ENCODE results near the gene COL21A1. TPM values are rescaled to one million over a fixed set of nuclear protein-coding genes. Genes with fewer than 3 reads are reported as not detected.

Gene COL21A1
- total RNA-seq, 1 donor from 2014 or later = 0.57 TPM

GRCh38 chr6:56279331-56280080, 32.1 kb upstream of the COL21A1 start:
- H3K4me3 ChIP-seq (ENCODE audit: insufficient read depth, low read depth, low read length) = no peak overlapping the region
- no peaks in the 10 kb centered on the region for H3K27me3 ChIP-seq (ENCODE audit: insufficient read depth, low read length)
- H3K9me3 ChIP-seq (ENCODE audit: insufficient read depth, low read depth, low read length) = no peaks in the 10 kb centered on the region
- no peaks in the 10 kb centered on the region for H3K4me1 ChIP-seq (ENCODE audit: insufficient read depth, low read length)
- no peaks in the 10 kb centered on the region for H3K27me3 Mint-ChIP-seq (ENCODE audit: low read depth, unreplicated experiment)
- no peak for TF ChIP-seq EZH2 (IDR thresholded peaks at IDR 0.05; ENCODE audit: insufficient read depth, low read length)
- TF ChIP-seq CTCF (IDR thresholded peaks at IDR 0.05; ENCODE audit: insufficient read depth, low read depth, low read length) = no peak
- peak; percentile 45 for FAIRE-seq
- H4K20me1 ChIP-seq (ENCODE audit: insufficient read depth, low read length) = no peaks in the 10 kb centered on the region
- H3K36me3 ChIP-seq (ENCODE audit: insufficient read depth, low read length) = no peaks in the 10 kb centered on the region
- no peak overlapping the region for H3K4me3 Mint-ChIP-seq (ENCODE audit: unreplicated experiment)
- no peak overlapping the region for H3K27ac ChIP-seq (ENCODE audit: low read depth, low read length)
- no peaks in the 10 kb centered on the region for H3K79me2 ChIP-seq (ENCODE audit: insufficient read depth, low read length)
- H3K36me3 Mint-ChIP-seq (ENCODE audit: low read depth, unreplicated experiment) = no peaks in the 10 kb centered on the region
- H3K9me3 Mint-ChIP-seq (ENCODE audit: unreplicated experiment) = no peaks in the 10 kb centered on the region
- no peak overlapping the region for H3K9ac ChIP-seq (ENCODE audit: low read length)
- peaks cover 8% of the 10 kb centered on the region for H3K4me1 Mint-ChIP-seq (ENCODE audit: low read depth, unreplicated experiment)
- no peak overlapping the region for H3K27ac Mint-ChIP-seq (ENCODE audit: unreplicated experiment)
- no peak overlapping the region for H3K4me2 ChIP-seq (ENCODE audit: low read length)
- no peak overlapping the region for H2AFZ ChIP-seq (ENCODE audit: low read depth, low read length)
- DNase-seq (ENCODE audit: low read depth) = peak; percentile 71

- Histone ChIP-seq H3K79me2 (ENCODE audit: insufficient read depth, low read length) (no peaks in the 10 kb centered on the region), H3K27me3 (ENCODE audit: insufficient read depth, low read length) (no peaks in the 10 kb centered on the region), H4K20me1 (ENCODE audit: insufficient read depth, low read length) (no peaks in the 10 kb centered on the region), H3K4me2 (ENCODE audit: low read length) (no peak overlapping the region), H3K9ac (ENCODE audit: low read length) (no peak overlapping the region), H3K27ac (ENCODE audit: low read depth, low read length) (no peak overlapping the region), H3K4me1 (ENCODE audit: insufficient read depth, low read length) (no peaks in the 10 kb centered on the region), H3K9me3 (ENCODE audit: insufficient read depth, low read depth, low read length) (no peaks in the 10 kb centered on the region), H3K36me3 (ENCODE audit: insufficient read depth, low read length) (no peaks in the 10 kb centered on the region), H3K4me3 (ENCODE audit: insufficient read depth, low read depth, low read length) (no peak overlapping the region), H2AFZ (ENCODE audit: low read depth, low read length) (no peak overlapping the region)
- Mint-ChIP-seq H3K4me3 (ENCODE audit: unreplicated experiment) (no peak overlapping the region), H3K27ac (ENCODE audit: unreplicated experiment) (no peak overlapping the region), H3K36me3 (ENCODE audit: low read depth, unreplicated experiment) (no peaks in the 10 kb centered on the region), H3K9me3 (ENCODE audit: unreplicated experiment) (no peaks in the 10 kb centered on the region), H3K27me3 (ENCODE audit: low read depth, unreplicated experiment) (no peaks in the 10 kb centered on the region), H3K4me1 (ENCODE audit: low read depth, unreplicated experiment) (peaks cover 8% of the 10 kb centered on the region)
- TF ChIP-seq EZH2 (IDR thresholded peaks at IDR 0.05; ENCODE audit: insufficient read depth, low read length) = no peak
- no peak for TF ChIP-seq CTCF (IDR thresholded peaks at IDR 0.05; ENCODE audit: insufficient read depth, low read depth, low read length)
- FAIRE-seq (no peak), DNase-seq (ENCODE audit: low read depth) (no peak)
These were observed 30.8 kb upstream of the COL21A1 start for GRCh38 chr6:56278171-56278591.

GRCh38 chr6:56270812-56271441, 23.5 kb upstream of the COL21A1 start:
- Histone ChIP-seq H2AFZ (ENCODE audit: low read depth, low read length) (no peak overlapping the region), H3K79me2 (ENCODE audit: insufficient read depth, low read length) (no peaks in the 10 kb centered on the region), H3K9me3 (ENCODE audit: insufficient read depth, low read depth, low read length) (peaks cover 3% of the 10 kb centered on the region), H3K4me3 (ENCODE audit: insufficient read depth, low read depth, low read length) (no peak overlapping the region), H3K4me2 (ENCODE audit: low read length) (no peak overlapping the region), H3K9ac (ENCODE audit: low read length) (no peak overlapping the region), H3K27me3 (ENCODE audit: insufficient read depth, low read length) (no peaks in the 10 kb centered on the region), H3K4me1 (ENCODE audit: insufficient read depth, low read length) (no peaks in the 10 kb centered on the region), H3K27ac (ENCODE audit: low read depth, low read length) (no peak overlapping the region), H4K20me1 (ENCODE audit: insufficient read depth, low read length) (no peaks in the 10 kb centered on the region), H3K36me3 (ENCODE audit: insufficient read depth, low read length) (no peaks in the 10 kb centered on the region)
- H3K36me3 Mint-ChIP-seq (ENCODE audit: low read depth, unreplicated experiment) = no peaks in the 10 kb centered on the region
- no peaks in the 10 kb centered on the region for H3K27me3 Mint-ChIP-seq (ENCODE audit: low read depth, unreplicated experiment)
- no peak overlapping the region for H3K27ac Mint-ChIP-seq (ENCODE audit: unreplicated experiment)
- no peak for FAIRE-seq
- H3K4me1 Mint-ChIP-seq (ENCODE audit: low read depth, unreplicated experiment) = no peaks in the 10 kb centered on the region
- no peak overlapping the region for H3K4me3 Mint-ChIP-seq (ENCODE audit: unreplicated experiment)
- no peak for TF ChIP-seq EZH2 (IDR thresholded peaks at IDR 0.05; ENCODE audit: insufficient read depth, low read length)
- TF ChIP-seq CTCF (IDR thresholded peaks at IDR 0.05; ENCODE audit: insufficient read depth, low read depth, low read length) = no peak
- DNase-seq (ENCODE audit: low read depth) = no peak
- peaks cover 27% of the 10 kb centered on the region for H3K9me3 Mint-ChIP-seq (ENCODE audit: unreplicated experiment)
